ACC112 (cell line): ENCODE data around the gene SLAMF7.

ENCODE experiments used
- H2AFZ ChIP-seq: fragments of 200-600 bp; sonication (generic); one replicate; pipeline ENCODE4 v1.6.0; 2017; ENCODE audit warnings: antibody characterized with exemption, low read length; ENCODE audit not compliant: unreplicated experiment
- H3K27ac ChIP-seq: fragments of 200-600 bp; sonication (generic); 2 replicates; pipeline ENCODE4 v1.5.1; 2014; ENCODE audit warnings: low read depth, mild to moderate bottlenecking, antibody characterized with exemption, low read length, moderate library complexity
- H3K27me3 ChIP-seq: fragments of 200-600 bp; sonication (generic); 2 replicates; pipeline ENCODE4 v1.6.1; 2014; ENCODE audit warnings: mild to moderate bottlenecking, antibody characterized with exemption, low read length, moderate library complexity, mixed read lengths; ENCODE audit not compliant: insufficient read depth
- H3K36me3 ChIP-seq: fragments of 200-600 bp; sonication (generic); 2 replicates; pipeline ENCODE4 v1.6.1; 2016; ENCODE audit warnings: mild to moderate bottlenecking, antibody characterized with exemption, low read length, moderate library complexity, mixed read lengths; ENCODE audit not compliant: insufficient read depth
- H3K4me1 ChIP-seq: fragments of 200-600 bp; sonication (generic); one replicate; pipeline ENCODE4 v1.6.1; 2016; ENCODE audit warnings: low read length, mixed read lengths; ENCODE audit not compliant: insufficient read depth, unreplicated experiment, control insufficient read depth
- H3K4me3 ChIP-seq: fragments of 200-600 bp; sonication (generic); 2 replicates; pipeline ENCODE4 v1.5.1; 2014; ENCODE audit warnings: mild to moderate bottlenecking, low read depth, low read length
- H3K79me2 ChIP-seq: fragments of 200-600 bp; sonication (generic); one replicate; pipeline ENCODE4 v1.6.0; 2016; ENCODE audit warnings: low read length; ENCODE audit not compliant: control insufficient read depth, unreplicated experiment, insufficient read depth

Gene SLAMF7

GRCh38 chr1:160801836-160802580 lies 63.0 kb downstream of the SLAMF7 start:
- Histone ChIP-seq H3K4me3 (no peak overlapping the region), H3K36me3 (no peaks in the 10 kb centered on the region), H3K4me1 (no peaks in the 10 kb centered on the region), H3K27ac (no peak overlapping the region), H2AFZ (no peak overlapping the region), H3K79me2 (no peaks in the 10 kb centered on the region), H3K27me3 (peaks cover 23% of the 10 kb centered on the region)
